K562 (cell line): Measurements from ENCODE around the gene ZNF776. TPM values are rescaled to one million over a fixed set of nuclear protein-coding genes. Genes with fewer than 3 reads are reported as not detected.
A peak's percentile ranks its signal among the peaks of the same experiment; 100 is the strongest.

Source experiments
- CBX1 ChIP-seq: sonication (generic); IDR thresholded peaks from 2 replicates; pipeline ENCODE4 v1.6.1; 2016; ENCODE audit warnings: antibody characterized with exemption, low read depth, mild to moderate bottlenecking
- DDX20 ChIP-seq: fragments of 450-650 bp; IDR thresholded peaks from 2 replicates; pipeline ENCODE4 v1.6.1; 2016; ENCODE audit warnings: missing genetic modification characterization, low read depth, mild to moderate bottlenecking, missing compliant biosample characterization, moderate library complexity
- EWSR1 ChIP-seq: fragments of 450-650 bp; IDR thresholded peaks from 2 replicates; pipeline ENCODE4 v1.6.1; 2018; ENCODE audit warnings: borderline replicate concordance, mild to moderate bottlenecking, low read depth, moderate library complexity; ENCODE audit not compliant: partially characterized antibody
- FOXM1 ChIP-seq, 2 experiments: fragments of 450-650 bp in 1 of 2; sonication (generic) in 1 of 2; formaldehyde crosslinking in 1 of 2; IDR thresholded peaks; 2 replicates each; pipeline versions ENCODE4 v1.6.1 to v1.9.0; 2017 to 2022; ENCODE audit warnings: low read depth in 2 of 2, mild to moderate bottlenecking in 2 of 2, missing genetic modification reagents in 1 of 2, moderate library complexity in 1 of 2
- GTF2A2 ChIP-seq: IDR thresholded peaks from 2 replicates; pipeline ENCODE4 v1.6.1; 2016; ENCODE audit warnings: mild to moderate bottlenecking, missing genetic modification characterization, missing compliant biosample characterization
- RBM15 ChIP-seq: fragments of 200-400 bp; formaldehyde crosslinking; IDR thresholded peaks from 2 replicates; pipeline ENCODE4 v1.6.1; 2018; ENCODE audit warnings: mild to moderate bottlenecking, low read length, moderate library complexity; ENCODE audit not compliant: insufficient read depth
- RCOR1 ChIP-seq, 2 experiments: IDR thresholded peaks; 2 replicates each; pipeline ENCODE4 v1.6.1; 2012; ENCODE audit warnings: low read depth in 2 of 2, low read length in 2 of 2, borderline replicate concordance in 1 of 2, improper control_type of control experiment in 1 of 2
- RNF2 ChIP-seq: sonication (generic); IDR thresholded peaks from 2 replicates; pipeline ENCODE4 v1.6.1; 2016
- SIRT6 ChIP-seq: IDR thresholded peaks from one replicate; pipeline ENCODE4 v1.6.1; 2012; ENCODE audit warnings: low read depth, mild to moderate bottlenecking, control low read depth, inconsistent platforms, low read length, moderate library complexity
- SMC3 ChIP-seq: conservative IDR thresholded peaks from 2 replicates; pipeline ENCODE4 v1.6.1; 2011; ENCODE audit warnings: low read depth, low read length, improper control_type of control experiment; ENCODE audit not compliant: insufficient read depth
- polyA plus RNA-seq, 8 experiments: library from polyadenylated mRNA; depleted of rRNA in 4 of 8; stranded (reverse) in 5 of 8; unstranded in 3 of 8; fragments of >200 nt; fragmentation: Nextera tagmentation in 2 of 8; fragmentation: Illumina TruSeq in 1 of 8; extraction: Ambion mirVana in 2 of 8; extraction: Trizol in 1 of 8; gene quantifications; 2 replicates each; pipeline versions ENCODE4 v1.2.1 to v1.2.3, GENCODE V29; 2011 to 2014; ENCODE audit warnings: inconsistent platforms in 1 of 8, missing spikeins in 1 of 8
- total RNA-seq, 7 experiments: library from RNA; depleted of rRNA in 6 of 7; stranded (reverse); fragments of >200 nt in 6 of 7; fragmentation: Illumina TruSeq in 2 of 7; extraction: Trizol in 2 of 7; gene quantifications; 2 replicates each; pipeline versions ENCODE4 v1.2.1 to v1.2.3, GENCODE V29; 2011 to 2021; ENCODE audit warnings: low replicate concordance in 1 of 7
- TF ChIP-seq, protein P1 (sequence below): sonication (generic); formaldehyde crosslinking; IDR thresholded peaks from 2 replicates; pipeline ENCODE4 v1.8.1; 2023; ENCODE audit warnings: mild to moderate bottlenecking, missing genetic modification reagents
- TF ChIP-seq, protein P2 (sequence below): fragments of 450-650 bp; formaldehyde crosslinking; IDR thresholded peaks from 2 replicates; pipeline ENCODE4 v1.4.0; 2022; ENCODE audit warnings: missing genetic modification characterization
- TF ChIP-seq, protein P3 (sequence below): IDR thresholded peaks from 2 replicates; pipeline ENCODE4 v1.6.1; 2014; ENCODE audit warnings: antibody characterized with exemption
- TF ChIP-seq, protein P4 (sequence below), 3 experiments: fragments of 200-800 bp in 1 of 3; sonication (Bioruptor generic) in 1 of 3; sonication (generic) in 1 of 3; formaldehyde crosslinking in 1 of 3; IDR thresholded peaks; 2 replicates each; pipeline versions ENCODE4 v1.6.1 to v1.8.0; 2016 to 2022; ENCODE audit warnings: mild to moderate bottlenecking in 2 of 3, missing compliant biosample characterization in 2 of 3, missing genetic modification characterization in 2 of 3, missing genetic modification reagents in 1 of 3
- TF ChIP-seq, protein P5 (sequence below): sonication (generic); formaldehyde crosslinking; IDR thresholded peaks from 2 replicates; pipeline ENCODE4 v1.8.1; 2023; ENCODE audit warnings: mild to moderate bottlenecking, missing genetic modification reagents, moderate library complexity
- TF ChIP-seq, protein P6 (sequence below): sonication (generic); formaldehyde crosslinking; IDR thresholded peaks from 2 replicates; pipeline ENCODE4 v1.8.0; 2022; ENCODE audit warnings: mild to moderate bottlenecking, missing genetic modification reagents

The ZNF776 gene
- total and polyA plus RNA-seq, 9 of the 15 experiments (the other 6 are each of a cell fraction or from before 2014, with no cell fraction given) = 2.2 to 16.9 (median 8.2) TPM

DNA sequence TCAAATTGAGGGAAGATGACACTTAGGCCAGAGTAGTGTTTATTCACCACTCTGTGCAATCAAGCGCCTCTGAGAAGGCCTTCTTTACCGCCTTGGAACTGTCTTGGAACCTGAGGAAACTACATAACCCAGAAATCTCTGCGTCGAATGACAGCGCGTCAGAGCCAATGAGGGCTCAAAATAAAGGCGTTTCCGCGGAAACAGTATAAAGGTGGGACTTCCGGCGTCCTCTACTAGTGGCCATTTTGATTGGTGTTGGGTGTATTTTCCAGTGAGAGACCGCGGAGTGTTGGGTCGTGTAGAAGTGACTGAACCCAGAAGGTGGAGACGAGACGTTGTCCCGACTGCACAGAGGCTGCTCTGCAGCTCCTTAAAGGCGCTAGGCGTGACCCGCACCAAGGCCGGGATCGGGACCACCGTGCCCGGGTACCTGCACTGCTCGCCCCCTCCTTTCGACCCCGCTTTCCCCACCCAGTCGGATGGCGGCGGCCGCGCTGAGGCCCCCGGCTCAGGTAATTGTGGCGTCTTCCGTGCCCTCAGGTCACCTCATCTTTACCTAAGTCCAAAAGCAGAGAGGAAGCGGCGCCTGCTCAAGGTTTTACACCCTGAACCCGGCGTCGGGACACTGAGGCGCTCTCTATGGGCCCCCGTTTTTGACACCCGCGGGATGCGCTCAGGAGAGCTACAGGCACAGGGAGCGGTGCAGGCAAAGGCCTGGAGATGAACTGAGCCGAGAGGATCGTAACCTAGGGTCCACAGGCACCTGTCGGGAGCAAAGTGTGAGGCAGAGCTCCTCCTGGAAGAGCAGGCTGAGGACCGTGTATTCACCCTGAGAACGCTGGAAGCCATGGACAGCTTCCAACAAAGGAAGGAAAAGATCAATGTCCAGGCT lies at the start of gene ZNF776 (continued):
- TF ChIP-seq, protein P1, sequence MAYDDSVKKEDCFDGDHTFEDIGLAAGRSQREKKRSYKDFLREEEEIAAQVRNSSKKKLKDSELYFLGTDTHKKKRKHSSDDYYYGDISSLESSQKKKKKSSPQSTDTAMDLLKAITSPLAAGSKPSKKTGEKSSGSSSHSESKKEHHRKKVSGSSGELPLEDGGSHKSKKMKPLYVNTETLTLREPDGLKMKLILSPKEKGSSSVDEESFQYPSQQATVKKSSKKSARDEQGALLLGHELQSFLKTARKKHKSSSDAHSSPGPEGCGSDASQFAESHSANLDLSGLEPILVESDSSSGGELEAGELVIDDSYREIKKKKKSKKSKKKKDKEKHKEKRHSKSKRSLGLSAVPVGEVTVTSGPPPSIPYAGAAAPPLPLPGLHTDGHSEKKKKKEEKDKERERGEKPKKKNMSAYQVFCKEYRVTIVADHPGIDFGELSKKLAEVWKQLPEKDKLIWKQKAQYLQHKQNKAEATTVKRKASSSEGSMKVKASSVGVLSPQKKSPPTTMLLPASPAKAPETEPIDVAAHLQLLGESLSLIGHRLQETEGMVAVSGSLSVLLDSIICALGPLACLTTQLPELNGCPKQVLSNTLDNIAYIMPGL (CRISPR knock-in tag) = no peak
- TF ChIP-seq CBX1 (peak; percentile 57; the same call in 1 of the 2 replicates), EWSR1 (no peak), FOXM1 (IDR thresholded peaks at IDR 0.05; ENCODE audit: low read depth) (no peak), FOXM1 (CRISPR knock-in tag; IDR thresholded peaks at IDR 0.05; ENCODE audit: low read depth) (no peak), SMC3 (no peak), RCOR1 (IDR thresholded peaks at IDR 0.05; ENCODE audit: borderline replicate concordance in 1 of 2, low read depth in 2 of 2, low read length in 2 of 2) (no peak), SIRT6 (no peak), RBM15 (no peak), RNF2 (no peak), GTF2A2 (no peak), DDX20 (tag) (no peak)
- TF ChIP-seq, protein P2, sequence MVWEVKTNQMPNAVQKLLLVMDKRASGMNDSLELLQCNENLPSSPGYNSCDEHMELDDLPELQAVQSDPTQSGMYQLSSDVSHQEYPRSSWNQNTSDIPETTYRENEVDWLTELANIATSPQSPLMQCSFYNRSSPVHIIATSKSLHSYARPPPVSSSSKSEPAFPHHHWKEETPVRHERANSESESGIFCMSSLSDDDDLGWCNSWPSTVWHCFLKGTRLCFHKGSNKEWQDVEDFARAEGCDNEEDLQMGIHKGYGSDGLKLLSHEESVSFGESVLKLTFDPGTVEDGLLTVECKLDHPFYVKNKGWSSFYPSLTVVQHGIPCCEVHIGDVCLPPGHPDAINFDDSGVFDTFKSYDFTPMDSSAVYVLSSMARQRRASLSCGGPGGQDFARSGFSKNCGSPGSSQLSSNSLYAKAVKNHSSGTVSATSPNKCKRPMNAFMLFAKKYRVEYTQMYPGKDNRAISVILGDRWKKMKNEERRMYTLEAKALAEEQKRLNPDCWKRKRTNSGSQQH = no peak
- TF ChIP-seq, protein P3, sequence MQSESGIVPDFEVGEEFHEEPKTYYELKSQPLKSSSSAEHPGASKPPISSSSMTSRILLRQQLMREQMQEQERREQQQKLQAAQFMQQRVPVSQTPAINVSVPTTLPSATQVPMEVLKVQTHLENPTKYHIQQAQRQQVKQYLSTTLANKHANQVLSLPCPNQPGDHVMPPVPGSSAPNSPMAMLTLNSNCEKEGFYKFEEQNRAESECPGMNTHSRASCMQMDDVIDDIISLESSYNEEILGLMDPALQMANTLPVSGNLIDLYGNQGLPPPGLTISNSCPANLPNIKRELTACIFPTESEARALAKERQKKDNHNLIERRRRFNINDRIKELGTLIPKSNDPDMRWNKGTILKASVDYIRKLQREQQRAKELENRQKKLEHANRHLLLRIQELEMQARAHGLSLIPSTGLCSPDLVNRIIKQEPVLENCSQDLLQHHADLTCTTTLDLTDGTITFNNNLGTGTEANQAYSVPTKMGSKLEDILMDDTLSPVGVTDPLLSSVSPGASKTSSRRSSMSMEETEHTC = no peak
- TF ChIP-seq, protein P4, sequence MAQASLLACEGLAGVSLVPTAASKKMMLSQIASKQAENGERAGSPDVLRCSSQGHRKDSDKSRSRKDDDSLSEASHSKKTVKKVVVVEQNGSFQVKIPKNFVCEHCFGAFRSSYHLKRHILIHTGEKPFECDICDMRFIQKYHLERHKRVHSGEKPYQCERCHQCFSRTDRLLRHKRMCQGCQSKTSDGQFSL (CRISPR knock-in tag; IDR thresholded peaks at IDR 0.05) = no peak
- TF ChIP-seq, protein P4 (tag; IDR thresholded peaks at IDR 0.05) = no peak
- TF ChIP-seq, protein P5, sequence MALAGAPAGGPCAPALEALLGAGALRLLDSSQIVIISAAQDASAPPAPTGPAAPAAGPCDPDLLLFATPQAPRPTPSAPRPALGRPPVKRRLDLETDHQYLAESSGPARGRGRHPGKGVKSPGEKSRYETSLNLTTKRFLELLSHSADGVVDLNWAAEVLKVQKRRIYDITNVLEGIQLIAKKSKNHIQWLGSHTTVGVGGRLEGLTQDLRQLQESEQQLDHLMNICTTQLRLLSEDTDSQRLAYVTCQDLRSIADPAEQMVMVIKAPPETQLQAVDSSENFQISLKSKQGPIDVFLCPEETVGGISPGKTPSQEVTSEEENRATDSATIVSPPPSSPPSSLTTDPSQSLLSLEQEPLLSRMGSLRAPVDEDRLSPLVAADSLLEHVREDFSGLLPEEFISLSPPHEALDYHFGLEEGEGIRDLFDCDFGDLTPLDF = no peak
- TF ChIP-seq, protein P6, sequence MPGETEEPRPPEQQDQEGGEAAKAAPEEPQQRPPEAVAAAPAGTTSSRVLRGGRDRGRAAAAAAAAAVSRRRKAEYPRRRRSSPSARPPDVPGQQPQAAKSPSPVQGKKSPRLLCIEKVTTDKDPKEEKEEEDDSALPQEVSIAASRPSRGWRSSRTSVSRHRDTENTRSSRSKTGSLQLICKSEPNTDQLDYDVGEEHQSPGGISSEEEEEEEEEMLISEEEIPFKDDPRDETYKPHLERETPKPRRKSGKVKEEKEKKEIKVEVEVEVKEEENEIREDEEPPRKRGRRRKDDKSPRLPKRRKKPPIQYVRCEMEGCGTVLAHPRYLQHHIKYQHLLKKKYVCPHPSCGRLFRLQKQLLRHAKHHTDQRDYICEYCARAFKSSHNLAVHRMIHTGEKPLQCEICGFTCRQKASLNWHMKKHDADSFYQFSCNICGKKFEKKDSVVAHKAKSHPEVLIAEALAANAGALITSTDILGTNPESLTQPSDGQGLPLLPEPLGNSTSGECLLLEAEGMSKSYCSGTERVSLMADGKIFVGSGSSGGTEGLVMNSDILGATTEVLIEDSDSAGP (CRISPR knock-in tag) = no peak
